Measurements from ENCODE around the gene EXOC8. TPM values are rescaled to one million over a fixed set of nuclear protein-coding genes. Genes with fewer than 3 reads are reported as not detected.

EXOC8 gene
- total and polyA plus RNA-seq, 2 of the 13 experiments (the other 11 are each of a cell fraction or from before 2014, with no cell fraction given): 2.1 to 7.9 TPM

DNA sequence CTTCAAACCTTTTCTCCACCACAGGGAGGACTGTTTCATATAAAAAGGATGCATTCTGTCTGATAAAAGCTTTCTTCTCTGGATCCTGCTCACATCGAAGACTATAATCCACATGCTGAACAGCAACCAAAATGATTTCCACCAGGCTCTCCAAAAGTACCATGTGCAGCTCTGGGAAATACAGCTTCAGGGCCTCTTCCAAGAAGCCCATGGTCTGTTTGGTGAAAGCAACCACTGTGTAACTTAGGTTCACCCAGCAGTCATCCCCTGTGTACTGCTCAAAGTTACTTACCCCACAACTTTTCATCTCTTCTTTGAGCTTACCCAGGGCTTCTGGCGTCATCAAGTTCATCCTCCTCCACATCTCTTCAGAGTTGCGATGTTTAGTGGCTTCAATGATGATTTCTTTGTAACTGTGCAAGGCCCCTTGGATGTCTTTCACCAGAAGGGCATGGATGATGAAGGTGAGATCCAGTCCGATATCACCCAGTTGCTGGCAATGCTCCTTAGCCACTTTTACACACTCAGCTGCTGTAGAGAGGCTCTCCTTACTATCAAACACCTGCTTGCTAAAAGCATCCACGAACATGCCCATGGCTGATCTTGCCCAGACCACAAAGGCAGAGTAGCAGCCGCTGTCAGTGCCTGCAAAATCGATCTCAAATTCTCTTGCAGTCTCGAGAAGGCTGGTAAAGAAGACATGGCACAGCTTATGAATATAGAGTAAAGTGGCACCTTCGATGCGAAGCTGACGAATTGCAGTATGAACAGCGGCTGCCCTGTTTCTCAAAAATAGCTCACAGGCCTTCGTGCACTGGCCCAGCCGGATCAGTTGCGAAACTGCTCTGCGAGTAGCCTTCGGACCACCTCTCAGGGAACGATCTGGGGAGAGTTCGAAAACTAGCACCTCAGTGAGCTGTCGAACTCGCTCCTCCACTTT lies 1.7 kb downstream of the EXOC8 start (continued):
- peak; percentile 91 for TF ChIP-seq CEBPB (IDR thresholded peaks at IDR 0.05; ENCODE audit: borderline replicate concordance, low read depth, low read length)
- no peak for TF ChIP-seq ZNF660 (CRISPR knock-in tag; IDR thresholded peaks at IDR 0.05; ENCODE audit: borderline replicate concordance, low read depth)
- TF ChIP-seq, protein P1, sequence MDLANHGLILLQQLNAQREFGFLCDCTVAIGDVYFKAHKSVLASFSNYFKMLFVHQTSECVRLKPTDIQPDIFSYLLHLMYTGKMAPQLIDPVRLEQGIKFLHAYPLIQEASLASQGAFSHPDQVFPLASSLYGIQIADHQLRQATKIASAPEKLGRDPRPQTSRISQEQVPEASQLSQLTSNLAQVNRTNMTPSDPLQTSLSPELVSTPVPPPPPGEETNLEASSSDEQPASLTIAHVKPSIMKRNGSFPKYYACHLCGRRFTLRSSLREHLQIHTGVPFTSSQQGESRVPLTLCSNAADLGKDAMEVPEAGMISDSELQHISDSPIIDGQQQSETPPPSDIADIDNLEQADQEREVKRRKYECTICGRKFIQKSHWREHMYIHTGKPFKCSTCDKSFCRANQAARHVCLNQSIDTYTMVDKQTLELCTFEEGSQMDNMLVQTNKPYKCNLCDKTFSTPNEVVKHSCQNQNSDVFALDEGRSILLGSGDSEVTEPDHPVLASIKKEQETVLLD (CRISPR knock-in tag; IDR thresholded peaks at IDR 0.05; ENCODE audit: low read depth): no peak
- no peak for TF ChIP-seq ELF4 (CRISPR knock-in tag; IDR thresholded peaks at IDR 0.05; ENCODE audit: borderline replicate concordance)
- no peak for TF ChIP-seq HOXA5 (CRISPR knock-in tag; IDR thresholded peaks at IDR 0.05)
- TF ChIP-seq, protein P2, sequence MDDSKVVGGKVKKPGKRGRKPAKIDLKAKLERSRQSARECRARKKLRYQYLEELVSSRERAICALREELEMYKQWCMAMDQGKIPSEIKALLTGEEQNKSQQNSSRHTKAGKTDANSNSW (CRISPR knock-in tag; IDR thresholded peaks at IDR 0.05; ENCODE audit: borderline replicate concordance): no peak
- TF ChIP-seq, protein P3, sequence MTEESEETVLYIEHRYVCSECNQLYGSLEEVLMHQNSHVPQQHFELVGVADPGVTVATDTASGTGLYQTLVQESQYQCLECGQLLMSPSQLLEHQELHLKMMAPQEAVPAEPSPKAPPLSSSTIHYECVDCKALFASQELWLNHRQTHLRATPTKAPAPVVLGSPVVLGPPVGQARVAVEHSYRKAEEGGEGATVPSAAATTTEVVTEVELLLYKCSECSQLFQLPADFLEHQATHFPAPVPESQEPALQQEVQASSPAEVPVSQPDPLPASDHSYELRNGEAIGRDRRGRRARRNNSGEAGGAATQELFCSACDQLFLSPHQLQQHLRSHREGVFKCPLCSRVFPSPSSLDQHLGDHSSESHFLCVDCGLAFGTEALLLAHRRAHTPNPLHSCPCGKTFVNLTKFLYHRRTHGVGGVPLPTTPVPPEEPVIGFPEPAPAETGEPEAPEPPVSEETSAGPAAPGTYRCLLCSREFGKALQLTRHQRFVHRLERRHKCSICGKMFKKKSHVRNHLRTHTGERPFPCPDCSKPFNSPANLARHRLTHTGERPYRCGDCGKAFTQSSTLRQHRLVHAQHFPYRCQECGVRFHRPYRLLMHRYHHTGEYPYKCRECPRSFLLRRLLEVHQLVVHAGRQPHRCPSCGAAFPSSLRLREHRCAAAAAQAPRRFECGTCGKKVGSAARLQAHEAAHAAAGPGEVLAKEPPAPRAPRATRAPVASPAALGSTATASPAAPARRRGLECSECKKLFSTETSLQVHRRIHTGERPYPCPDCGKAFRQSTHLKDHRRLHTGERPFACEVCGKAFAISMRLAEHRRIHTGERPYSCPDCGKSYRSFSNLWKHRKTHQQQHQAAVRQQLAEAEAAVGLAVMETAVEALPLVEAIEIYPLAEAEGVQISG (CRISPR knock-in tag; IDR thresholded peaks at IDR 0.05): peak; percentile 55
- no peak for TF ChIP-seq TAF15 (IDR thresholded peaks at IDR 0.05; ENCODE audit: low read depth, low read length, poor library complexity, severe bottlenecking)
- no peak for TF ChIP-seq ZBTB38 (CRISPR knock-in tag; IDR thresholded peaks at IDR 0.05)
- no peak for TF ChIP-seq KDM1A (CRISPR knock-in tag; IDR thresholded peaks at IDR 0.05)
- TF ChIP-seq, protein P4, sequence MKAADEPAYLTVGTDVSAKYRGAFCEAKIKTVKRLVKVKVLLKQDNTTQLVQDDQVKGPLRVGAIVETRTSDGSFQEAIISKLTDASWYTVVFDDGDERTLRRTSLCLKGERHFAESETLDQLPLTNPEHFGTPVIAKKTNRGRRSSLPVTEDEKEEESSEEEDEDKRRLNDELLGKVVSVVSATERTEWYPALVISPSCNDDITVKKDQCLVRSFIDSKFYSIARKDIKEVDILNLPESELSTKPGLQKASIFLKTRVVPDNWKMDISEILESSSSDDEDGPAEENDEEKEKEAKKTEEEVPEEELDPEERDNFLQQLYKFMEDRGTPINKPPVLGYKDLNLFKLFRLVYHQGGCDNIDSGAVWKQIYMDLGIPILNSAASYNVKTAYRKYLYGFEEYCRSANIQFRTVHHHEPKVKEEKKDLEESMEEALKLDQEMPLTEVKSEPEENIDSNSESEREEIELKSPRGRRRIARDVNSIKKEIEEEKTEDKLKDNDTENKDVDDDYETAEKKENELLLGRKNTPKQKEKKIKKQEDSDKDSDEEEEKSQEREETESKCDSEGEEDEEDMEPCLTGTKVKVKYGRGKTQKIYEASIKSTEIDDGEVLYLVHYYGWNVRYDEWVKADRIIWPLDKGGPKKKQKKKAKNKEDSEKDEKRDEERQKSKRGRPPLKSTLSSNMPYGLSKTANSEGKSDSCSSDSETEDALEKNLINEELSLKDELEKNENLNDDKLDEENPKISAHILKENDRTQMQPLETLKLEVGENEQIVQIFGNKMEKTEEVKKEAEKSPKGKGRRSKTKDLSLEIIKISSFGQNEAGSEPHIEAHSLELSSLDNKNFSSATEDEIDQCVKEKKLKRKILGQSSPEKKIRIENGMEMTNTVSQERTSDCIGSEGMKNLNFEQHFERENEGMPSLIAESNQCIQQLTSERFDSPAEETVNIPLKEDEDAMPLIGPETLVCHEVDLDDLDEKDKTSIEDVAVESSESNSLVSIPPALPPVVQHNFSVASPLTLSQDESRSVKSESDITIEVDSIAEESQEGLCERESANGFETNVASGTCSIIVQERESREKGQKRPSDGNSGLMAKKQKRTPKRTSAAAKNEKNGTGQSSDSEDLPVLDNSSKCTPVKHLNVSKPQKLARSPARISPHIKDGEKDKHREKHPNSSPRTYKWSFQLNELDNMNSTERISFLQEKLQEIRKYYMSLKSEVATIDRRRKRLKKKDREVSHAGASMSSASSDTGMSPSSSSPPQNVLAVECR (CRISPR knock-in tag; IDR thresholded peaks at IDR 0.05; ENCODE audit: borderline replicate concordance): no peak
- TF ChIP-seq, protein P5, sequence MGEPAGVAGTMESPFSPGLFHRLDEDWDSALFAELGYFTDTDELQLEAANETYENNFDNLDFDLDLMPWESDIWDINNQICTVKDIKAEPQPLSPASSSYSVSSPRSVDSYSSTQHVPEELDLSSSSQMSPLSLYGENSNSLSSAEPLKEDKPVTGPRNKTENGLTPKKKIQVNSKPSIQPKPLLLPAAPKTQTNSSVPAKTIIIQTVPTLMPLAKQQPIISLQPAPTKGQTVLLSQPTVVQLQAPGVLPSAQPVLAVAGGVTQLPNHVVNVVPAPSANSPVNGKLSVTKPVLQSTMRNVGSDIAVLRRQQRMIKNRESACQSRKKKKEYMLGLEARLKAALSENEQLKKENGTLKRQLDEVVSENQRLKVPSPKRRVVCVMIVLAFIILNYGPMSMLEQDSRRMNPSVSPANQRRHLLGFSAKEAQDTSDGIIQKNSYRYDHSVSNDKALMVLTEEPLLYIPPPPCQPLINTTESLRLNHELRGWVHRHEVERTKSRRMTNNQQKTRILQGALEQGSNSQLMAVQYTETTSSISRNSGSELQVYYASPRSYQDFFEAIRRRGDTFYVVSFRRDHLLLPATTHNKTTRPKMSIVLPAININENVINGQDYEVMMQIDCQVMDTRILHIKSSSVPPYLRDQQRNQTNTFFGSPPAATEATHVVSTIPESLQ (CRISPR knock-in tag; conservative IDR thresholded peaks at IDR 0.05): no peak
- no peak for TF ChIP-seq JUNB (CRISPR knock-in tag; IDR thresholded peaks at IDR 0.05; ENCODE audit: borderline replicate concordance)

Data from HepG2 (cell line).